Measurements from ENCODE around the gene TMEM9.

Gene TMEM9

DNA sequence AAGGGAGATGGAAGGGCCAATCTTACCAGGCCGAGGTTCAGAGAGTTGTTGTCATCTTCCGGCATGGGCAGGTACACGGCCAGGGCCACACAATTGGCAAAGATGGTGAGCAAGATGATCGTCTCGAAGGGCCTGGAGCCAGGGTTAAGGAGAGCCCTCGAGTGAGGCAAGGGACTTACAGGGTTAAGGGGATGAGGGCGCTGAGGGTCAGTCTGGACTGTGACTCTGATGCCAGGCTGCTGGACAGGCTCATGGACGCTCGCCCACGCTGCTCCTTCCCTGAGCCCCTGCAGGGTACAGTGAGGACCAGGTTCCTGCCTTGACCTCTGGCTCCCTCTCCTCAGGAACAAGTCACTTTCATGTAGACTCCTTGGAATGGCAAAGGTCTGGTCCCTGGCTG lies 44.1 kb downstream of the TMEM9 start:
- no peaks in the 10 kb centered on the region for H3K36me3 Mint-ChIP-seq
- peaks cover 42% of the 10 kb centered on the region for H3K27me3 Mint-ChIP-seq
- H3K9me3 Mint-ChIP-seq: no peaks in the 10 kb centered on the region
- CTCF ChIA-PET: no interaction called here
- no peak overlapping the region for H3K4me3 Mint-ChIP-seq
- H3K4me1 Mint-ChIP-seq: peaks cover 7% of the 10 kb centered on the region
- no peak overlapping the region for H3K27ac Mint-ChIP-seq
- DNase-seq: no peak

DNA sequence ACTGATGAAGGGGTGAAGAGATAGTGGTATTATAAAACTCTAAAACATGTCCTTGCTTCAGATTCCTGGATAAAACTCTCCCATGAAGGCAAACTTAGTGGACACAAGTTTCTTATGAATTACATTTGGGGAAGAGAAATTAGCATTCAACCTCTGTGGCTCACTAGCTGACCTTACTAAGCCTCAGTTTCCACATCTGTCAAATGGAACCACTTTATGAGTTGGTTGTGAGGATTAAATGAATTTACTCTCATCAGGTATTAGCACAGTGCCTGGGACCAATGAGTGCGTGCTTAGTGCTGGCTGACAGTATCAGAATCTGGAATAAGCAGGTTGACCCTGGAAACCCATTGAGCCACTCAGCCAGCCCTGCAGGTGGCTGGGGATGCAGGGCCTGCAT lies 44.6 kb downstream of the TMEM9 start:
- CTCF ChIA-PET: interaction anchor here (1.4 kb wide), 1 partner anchor 138 kb away, joined by 4 read pairs; no protein-coding TSS in a partner anchor
- H3K9me3 Mint-ChIP-seq: no peaks in the 10 kb centered on the region
- H3K4me3 Mint-ChIP-seq: no peak overlapping the region
- no peak for DNase-seq
- no peaks in the 10 kb centered on the region for H3K36me3 Mint-ChIP-seq
- peaks cover 37% of the 10 kb centered on the region for H3K27me3 Mint-ChIP-seq
- H3K4me1 Mint-ChIP-seq: peaks cover 5% of the 10 kb centered on the region
- no peak overlapping the region for H3K27ac Mint-ChIP-seq

DNA sequence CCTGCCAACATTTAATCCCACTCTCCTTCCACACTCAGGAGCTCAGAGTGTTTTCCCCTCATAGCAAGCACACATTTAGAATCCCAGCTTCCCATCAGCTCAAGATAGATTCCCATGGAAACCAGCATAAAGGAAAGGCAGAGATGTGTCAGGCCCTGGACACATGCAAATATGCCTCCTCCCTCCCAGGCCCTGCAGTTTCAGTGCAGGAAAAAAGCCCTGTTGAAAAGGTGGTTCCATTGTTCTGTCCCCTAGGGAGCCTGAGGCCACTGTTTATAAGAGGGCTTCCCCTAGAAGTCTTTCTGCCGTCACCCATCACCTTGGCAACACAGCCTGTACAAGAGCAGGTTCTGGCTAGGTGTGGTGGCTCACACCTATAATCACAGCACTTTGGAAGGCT lies 45.7 kb downstream of the TMEM9 start:
- no peak for DNase-seq
- Mint-ChIP-seq H3K4me3 (no peak overlapping the region), H3K27ac (no peak overlapping the region), H3K27me3 (peaks cover 28% of the 10 kb centered on the region), H3K4me1 (no peaks in the 10 kb centered on the region), H3K9me3 (no peaks in the 10 kb centered on the region), H3K36me3 (no peaks in the 10 kb centered on the region)
- CTCF ChIA-PET: interaction anchor here (1.4 kb wide), 1 partner anchor 137 kb away, joined by 4 read pairs; no protein-coding TSS in a partner anchor

DNA sequence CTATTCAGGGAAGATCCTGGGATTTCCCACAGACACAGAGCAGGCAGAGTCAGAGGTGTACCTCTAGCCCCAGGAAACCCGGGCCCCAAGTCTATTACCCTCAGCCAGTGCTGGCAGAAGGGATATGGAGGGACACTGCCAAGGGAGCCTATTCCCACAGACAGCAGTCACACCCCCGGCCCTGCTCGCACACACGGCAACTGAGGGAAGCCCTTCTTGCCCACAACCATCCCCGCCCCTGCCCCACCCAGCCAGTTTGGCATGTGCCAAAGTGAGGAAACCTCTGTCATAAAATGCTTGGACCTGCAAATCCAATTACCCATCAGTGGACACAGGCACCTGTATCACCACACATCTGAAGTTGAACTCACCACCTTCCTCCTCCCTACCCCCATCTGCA lies 48.6 kb downstream of the TMEM9 start:
- Mint-ChIP-seq H3K4me3 (no peak overlapping the region), H3K27ac (no peak overlapping the region), H3K4me1 (no peaks in the 10 kb centered on the region), H3K36me3 (no peaks in the 10 kb centered on the region), H3K27me3 (peaks cover 8% of the 10 kb centered on the region), H3K9me3 (no peaks in the 10 kb centered on the region)
- DNase-seq: no peak
- CTCF ChIA-PET: no interaction called here

DNA sequence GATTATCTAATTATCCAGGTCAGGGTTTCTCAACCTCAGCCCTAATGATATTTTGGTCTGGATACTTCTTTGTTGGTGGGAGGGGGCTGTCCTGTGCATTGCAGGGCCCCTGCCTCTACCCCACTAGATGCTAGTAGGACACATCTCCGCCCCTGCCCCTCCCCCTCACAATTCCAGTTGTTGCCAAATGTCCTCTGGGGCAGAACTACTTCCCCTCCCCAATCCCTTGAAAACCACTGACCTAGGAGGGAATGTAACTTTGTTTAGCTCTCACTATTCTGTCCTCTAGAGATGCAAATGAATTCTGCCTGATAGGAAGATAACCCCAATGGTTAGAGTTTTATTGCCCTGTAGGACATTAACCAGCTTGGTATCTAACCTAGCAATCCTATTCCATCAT lies 50.1 kb downstream of the TMEM9 start:
- no peaks in the 10 kb centered on the region for H3K4me1 Mint-ChIP-seq
- DNase-seq: no peak
- H3K9me3 Mint-ChIP-seq: no peaks in the 10 kb centered on the region
- no peak overlapping the region for H3K27ac Mint-ChIP-seq
- peaks cover 8% of the 10 kb centered on the region for H3K27me3 Mint-ChIP-seq
- CTCF ChIA-PET: no interaction called here
- no peak overlapping the region for H3K4me3 Mint-ChIP-seq
- H3K36me3 Mint-ChIP-seq: no peaks in the 10 kb centered on the region

DNA sequence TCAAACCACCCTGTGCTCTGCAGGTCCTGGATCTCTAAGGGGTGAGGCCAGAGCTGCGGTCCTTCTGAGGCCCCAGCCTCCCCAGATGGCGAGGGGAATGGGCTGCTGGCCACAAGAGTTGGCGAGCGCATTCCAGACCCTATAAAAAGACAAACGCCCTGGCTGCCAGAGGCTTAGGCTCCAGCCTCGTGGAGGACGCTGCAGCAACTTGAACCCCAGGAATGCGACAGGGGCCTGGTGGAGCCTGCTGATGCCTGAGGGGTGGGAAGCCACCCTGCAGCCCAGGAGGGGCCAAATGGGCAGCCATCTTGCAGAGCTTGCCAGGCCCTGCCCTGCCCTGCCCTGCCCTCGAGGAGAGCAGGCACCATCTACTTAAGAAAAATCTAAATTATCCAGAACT lies 50.6 kb downstream of the TMEM9 start:
- no peak for DNase-seq
- H3K36me3 Mint-ChIP-seq: no peaks in the 10 kb centered on the region
- no peak overlapping the region for H3K27ac Mint-ChIP-seq
- no peak overlapping the region for H3K4me3 Mint-ChIP-seq
- CTCF ChIA-PET: no interaction called here
- H3K9me3 Mint-ChIP-seq: no peaks in the 10 kb centered on the region
- no peaks in the 10 kb centered on the region for H3K4me1 Mint-ChIP-seq
- H3K27me3 Mint-ChIP-seq: peaks cover 4% of the 10 kb centered on the region

DNA sequence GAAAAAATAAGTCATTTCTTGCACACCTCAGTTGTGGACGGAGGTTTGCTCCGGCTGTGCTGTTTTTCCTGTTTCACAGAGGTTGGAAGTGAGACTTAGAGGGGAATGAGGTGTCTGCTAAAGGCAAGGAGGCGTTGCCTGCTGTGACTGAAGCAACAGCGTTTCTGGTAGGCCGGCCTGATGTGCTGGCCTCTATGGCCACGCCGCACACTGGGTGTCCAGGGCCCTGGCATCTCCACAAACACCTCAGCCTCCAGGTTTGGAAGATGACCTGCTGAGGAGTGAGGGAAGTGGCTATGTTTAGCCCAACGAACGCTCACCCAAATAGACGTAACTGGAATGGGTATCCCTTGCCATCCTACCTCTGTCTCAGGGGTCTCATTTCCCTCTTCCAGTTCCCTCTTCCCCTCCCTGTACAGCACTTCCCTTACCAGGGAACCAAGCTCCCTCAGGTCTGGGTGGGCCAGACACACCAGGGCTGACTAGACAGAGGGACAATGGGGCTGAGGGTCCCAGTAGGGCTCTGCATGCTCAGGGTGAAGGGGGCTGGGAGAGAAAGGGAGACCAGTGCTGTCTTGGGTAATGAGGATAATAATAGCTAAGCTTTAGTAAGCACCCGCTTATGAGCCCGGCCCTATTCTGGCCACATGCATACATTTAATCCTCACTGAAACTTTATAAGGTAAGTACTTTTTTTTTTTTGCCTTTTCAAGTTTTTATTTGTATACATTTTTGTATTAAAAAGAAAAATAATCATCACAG lies 53.9 kb downstream of the TMEM9 start:
- no peaks in the 10 kb centered on the region for H3K36me3 Mint-ChIP-seq
- CTCF ChIA-PET: no interaction called here

DNA sequence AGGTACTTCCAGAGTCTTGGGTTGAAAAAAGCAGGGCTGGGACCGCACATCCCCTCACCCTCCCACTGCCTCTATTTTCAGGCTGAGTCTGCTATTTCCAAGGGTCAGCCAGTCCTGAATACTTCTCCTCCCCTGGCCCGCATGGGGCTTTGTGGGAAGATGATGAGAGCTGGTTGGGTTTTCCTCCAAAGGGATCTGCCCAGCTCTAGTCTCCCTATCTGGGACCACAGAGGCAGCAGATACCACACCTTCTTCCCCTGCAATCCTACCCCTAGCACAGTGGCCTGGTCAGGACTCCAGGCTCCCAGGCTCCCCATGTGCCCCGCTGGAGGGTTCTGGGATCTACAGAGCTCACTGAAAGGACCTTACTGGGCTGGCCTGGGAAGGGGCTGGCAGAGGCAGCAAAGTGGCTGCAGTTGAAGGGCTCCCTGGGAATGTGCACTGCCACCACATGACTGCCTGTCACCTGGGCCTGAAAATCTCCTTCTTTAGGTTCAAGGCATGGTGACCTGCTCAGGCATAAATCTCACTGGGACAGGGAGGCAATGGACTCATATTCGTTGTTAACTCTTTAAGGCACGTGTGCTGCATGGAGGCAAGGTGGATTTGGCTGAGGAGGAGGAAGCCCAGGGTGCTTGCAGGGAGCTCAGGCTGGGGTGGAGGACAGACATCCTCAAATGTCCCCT lies 55.1 kb downstream of the TMEM9 start:
- Mint-ChIP-seq H3K9me3 (no peaks in the 10 kb centered on the region), H3K4me1 (no peaks in the 10 kb centered on the region), H3K27ac (no peak overlapping the region), H3K27me3 (peaks cover 7% of the 10 kb centered on the region), H3K4me3 (no peak overlapping the region), H3K36me3 (no peaks in the 10 kb centered on the region)
- DNase-seq: no peak
- CTCF ChIA-PET: interaction anchor here (1.1 to 1.5 kb wide), 2 partner anchors 119 to 124 kb away, joined by 3 to 5 read pairs; no protein-coding TSS in a partner anchor

More for the DNA sequence above, 53.9 kb downstream of the TMEM9 start:
- Mint-ChIP-seq H3K4me3 (no peak overlapping the region), H3K4me1 (no peaks in the 10 kb centered on the region), H3K9me3 (no peaks in the 10 kb centered on the region), H3K27me3 (peaks cover 7% of the 10 kb centered on the region), H3K27ac (no peak overlapping the region)
- no peak for DNase-seq

DNA sequence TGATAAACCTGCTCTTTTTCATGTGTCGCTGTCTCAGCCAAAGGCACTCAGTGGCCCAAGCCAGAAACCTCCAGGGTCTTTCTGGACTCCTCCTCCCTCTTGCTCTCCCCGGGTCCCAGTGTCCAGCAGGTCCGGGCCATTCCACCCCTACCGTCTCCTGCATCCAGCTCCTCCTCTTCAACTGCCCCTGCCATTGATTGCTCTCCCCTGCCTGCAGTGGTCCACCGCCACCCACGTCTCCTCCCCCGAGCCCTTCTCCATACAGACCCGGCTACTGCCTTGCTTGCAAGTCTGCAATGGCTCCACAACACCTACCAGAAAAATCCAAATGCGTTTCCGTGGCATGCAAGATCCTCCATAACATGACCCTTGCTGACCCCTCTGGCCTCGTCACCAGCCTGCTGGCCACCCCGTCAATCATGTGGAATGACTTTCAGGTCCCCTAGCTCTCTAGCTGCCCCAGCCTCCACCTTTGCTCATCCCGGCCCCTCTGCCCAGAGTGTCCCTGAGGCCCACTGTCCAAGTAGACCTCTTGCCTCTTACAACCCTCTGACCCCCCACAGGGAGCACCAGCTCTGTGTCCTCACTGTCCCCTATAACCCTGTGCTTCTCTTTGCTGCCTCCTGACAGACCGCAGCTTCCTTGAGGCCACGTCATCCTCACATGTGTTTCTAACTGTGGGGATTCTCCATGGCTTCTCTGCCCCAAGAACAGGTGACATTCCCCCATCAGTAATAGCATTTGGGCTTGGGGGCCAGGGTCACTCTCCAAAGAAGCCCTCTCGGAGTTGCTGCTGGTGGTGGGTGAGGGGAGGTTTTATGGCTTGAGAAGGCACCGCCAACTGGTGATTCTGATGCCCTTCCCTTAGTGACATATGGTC lies 57.1 kb downstream of the TMEM9 start:
- Mint-ChIP-seq H3K27ac (no peak overlapping the region), H3K4me1 (no peaks in the 10 kb centered on the region), H3K9me3 (no peaks in the 10 kb centered on the region)

DNA sequence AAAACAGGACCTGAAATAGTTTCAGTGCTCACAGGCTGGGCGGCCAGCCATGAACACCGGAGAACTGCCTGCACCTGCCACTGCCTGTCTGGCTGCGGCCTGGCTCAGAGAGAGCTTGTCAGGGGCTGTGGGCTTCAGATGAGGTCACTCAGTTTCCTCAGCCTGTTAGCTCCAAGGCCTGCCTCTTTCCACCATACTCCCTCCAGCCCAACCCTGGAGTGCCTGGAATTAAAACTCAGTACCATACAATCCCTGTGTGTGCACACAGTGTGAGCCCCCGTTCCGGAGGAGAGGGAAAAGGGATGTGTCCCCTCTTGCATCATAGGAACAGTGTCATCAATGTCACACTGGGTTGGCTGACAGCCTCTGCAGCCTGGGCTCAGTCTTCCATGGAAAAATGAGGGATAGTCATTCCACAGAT lies 58.2 kb downstream of the TMEM9 start:
- Mint-ChIP-seq H3K4me1 (no peaks in the 10 kb centered on the region), H3K27ac (no peak overlapping the region), H3K9me3 (no peaks in the 10 kb centered on the region), H3K36me3 (no peaks in the 10 kb centered on the region), H3K27me3 (peaks cover 22% of the 10 kb centered on the region), H3K4me3 (no peak overlapping the region)
- no peak for DNase-seq
- CTCF ChIA-PET: no interaction called here

More for the DNA sequence above, 57.1 kb downstream of the TMEM9 start:
- Mint-ChIP-seq H3K36me3 (no peaks in the 10 kb centered on the region), H3K27me3 (peaks cover 12% of the 10 kb centered on the region), H3K4me3 (no peak overlapping the region)
- CTCF ChIA-PET: interaction anchor here (1.0 kb wide), 1 partner anchor 55 kb away, joined by 3 read pairs; no protein-coding TSS in a partner anchor
- no peak for DNase-seq

DNA sequence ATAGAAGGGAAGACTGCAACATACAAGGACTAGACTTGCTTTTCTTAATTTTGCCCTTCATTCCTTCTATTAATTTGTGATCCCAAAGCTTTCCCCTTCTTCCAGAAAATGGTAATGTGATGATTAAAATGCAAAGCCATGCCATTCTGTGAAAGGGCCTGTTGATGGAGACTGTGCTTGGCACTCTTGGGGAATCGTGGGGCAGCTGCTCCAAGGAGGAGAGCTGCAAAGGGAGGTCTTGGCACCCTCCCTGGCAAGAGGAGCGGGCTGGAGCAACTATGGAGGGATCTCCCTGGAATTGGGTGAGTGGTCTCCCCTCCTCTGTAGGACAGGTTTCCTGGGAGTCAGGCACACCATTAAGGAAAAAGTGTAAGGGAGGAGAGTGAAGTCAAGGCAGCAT lies 58.7 kb downstream of the TMEM9 start:
- no peak for DNase-seq
- H3K4me1 Mint-ChIP-seq: no peaks in the 10 kb centered on the region
- no peaks in the 10 kb centered on the region for H3K9me3 Mint-ChIP-seq
- CTCF ChIA-PET: no interaction called here
- peaks cover 22% of the 10 kb centered on the region for H3K27me3 Mint-ChIP-seq
- no peaks in the 10 kb centered on the region for H3K36me3 Mint-ChIP-seq
- no peak overlapping the region for H3K27ac Mint-ChIP-seq
- H3K4me3 Mint-ChIP-seq: no peak overlapping the region

DNA sequence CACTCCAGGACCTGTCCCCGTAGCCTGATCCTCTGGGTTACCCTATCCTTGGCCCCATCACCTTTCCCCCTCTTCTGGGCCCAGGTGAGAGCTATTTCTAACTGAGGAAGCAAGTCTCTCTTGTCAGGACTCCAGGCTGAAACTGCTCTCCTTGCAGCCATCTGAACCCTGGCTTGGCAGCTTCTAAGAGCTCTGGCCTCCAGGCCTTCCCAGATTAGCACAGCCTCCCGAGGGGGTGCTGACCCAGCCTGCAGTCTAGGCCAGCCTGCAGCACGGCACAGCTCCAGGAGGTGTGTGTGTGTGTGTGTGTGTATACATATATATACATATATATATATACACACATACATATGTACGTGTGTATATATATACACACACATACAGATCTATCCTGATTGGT lies 59.4 kb downstream of the TMEM9 start:
- Mint-ChIP-seq H3K27ac (no peak overlapping the region), H3K4me3 (no peak overlapping the region)
- CTCF ChIA-PET: no interaction called here

DNA sequence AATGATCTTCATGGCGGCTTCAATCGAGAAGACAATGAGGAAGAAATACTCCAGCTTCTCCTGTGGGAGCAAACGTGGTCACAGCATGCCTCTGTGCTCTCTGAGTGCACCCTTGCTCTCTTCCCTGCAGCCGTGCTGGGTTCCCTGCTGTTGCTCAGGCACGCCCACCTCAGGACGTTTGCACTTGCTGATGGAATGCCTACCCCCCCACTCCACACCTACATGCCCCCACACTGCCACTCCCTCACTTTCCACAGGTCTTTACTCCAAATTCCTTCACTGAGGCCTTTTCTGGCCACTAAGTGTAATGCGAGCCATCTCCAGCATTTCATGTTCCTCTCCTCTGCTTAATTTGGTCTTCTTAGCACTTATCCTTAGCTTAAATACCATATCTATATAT lies 60.3 kb downstream of the TMEM9 start:
- Mint-ChIP-seq H3K27me3 (peaks cover 34% of the 10 kb centered on the region), H3K36me3 (no peaks in the 10 kb centered on the region), H3K9me3 (no peaks in the 10 kb centered on the region), H3K4me1 (no peaks in the 10 kb centered on the region), H3K27ac (no peak overlapping the region), H3K4me3 (no peak overlapping the region)
- DNase-seq: no peak
- CTCF ChIA-PET: no interaction called here

More for the DNA sequence above, 59.4 kb downstream of the TMEM9 start:
- Mint-ChIP-seq H3K27me3 (peaks cover 26% of the 10 kb centered on the region), H3K4me1 (no peaks in the 10 kb centered on the region), H3K9me3 (no peaks in the 10 kb centered on the region), H3K36me3 (no peaks in the 10 kb centered on the region)
- no peak for DNase-seq

DNA sequence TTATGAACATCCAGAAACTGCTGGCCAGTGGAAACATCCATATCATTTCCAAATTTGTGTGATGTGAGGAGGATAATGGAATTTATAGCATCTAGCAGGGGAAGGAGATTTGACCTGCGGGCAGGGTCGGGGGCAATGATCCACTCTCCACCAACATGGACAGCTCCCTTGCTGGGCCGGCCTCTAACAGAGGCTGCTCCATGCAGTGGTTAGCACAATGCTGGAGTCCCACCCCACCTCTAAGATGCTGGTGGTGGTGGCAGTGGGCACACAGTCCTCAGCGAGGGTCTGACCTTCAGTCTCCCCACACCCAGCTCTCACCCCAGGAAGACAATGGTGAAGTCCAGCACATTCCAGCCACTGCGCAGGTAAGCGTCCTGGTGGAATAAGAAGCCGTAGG lies 60.7 kb downstream of the TMEM9 start:
- H3K27me3 Mint-ChIP-seq: peaks cover 34% of the 10 kb centered on the region
- CTCF ChIA-PET: no interaction called here
- no peaks in the 10 kb centered on the region for H3K9me3 Mint-ChIP-seq
- DNase-seq: no peak
- H3K4me1 Mint-ChIP-seq: no peaks in the 10 kb centered on the region
- no peaks in the 10 kb centered on the region for H3K36me3 Mint-ChIP-seq
- no peak overlapping the region for H3K4me3 Mint-ChIP-seq
- no peak overlapping the region for H3K27ac Mint-ChIP-seq

All from activated naive CD4-positive, alpha-beta T cell treated with anti-CD3 and anti-CD28 coated beads, Interleukin-2, amount 10 ng/mL, durations not matched to agents 7 days and 5 days (primary cell).